ENCODE results near the gene TOB2. TPM values are rescaled to one million over a fixed set of nuclear protein-coding genes. Genes with fewer than 3 reads are reported as not detected.
"Not testable (repeated sequence)": the region's sequence is repeated elsewhere in the genome, so short reads cannot be mapped to it uniquely, and the experiment has no call there.

Gene TOB2
- total RNA-seq, 2 experiments from 2014 or later = 27.0 to 28.5 TPM

- DNase-seq = peak; percentile 54
- Mint-ChIP-seq H3K9me3 (no peaks in the 10 kb centered on the region), H3K4me1 (ENCODE audit: low read depth) (peaks cover 20% of the 10 kb centered on the region), H3K36me3 (ENCODE audit: low read depth) (peaks cover 23% of the 10 kb centered on the region), H3K27ac (peak overlapping the region; percentile 91), H3K27me3 (no peaks in the 10 kb centered on the region), H3K4me3 (peak overlapping the region; percentile 90)
- POLR2A ChIA-PET = interaction anchor here (0.6 to 14.3 kb wide), 17 partner anchors 10 to 174 kb away, joined by 3 to 238 read pairs (median 6); partner anchors contain the start of genes ACO2, DESI1, PHF5A and PMM1
- no peak for TF ChIP-seq CTCF (IDR thresholded peaks at IDR 0.05)
- intact Hi-C loops (cut with micrococcal nuclease) = no loop called here
- CTCF ChIA-PET = interaction anchor here (0.8 to 2.6 kb wide), 6 partner anchors 10 to 55 kb away, joined by 3 to 17 read pairs (median 3); no protein-coding TSS in a partner anchor
- ATAC-seq = no peak
Measured at GRCh38 chr22:41445129-41446056, 1.2 kb downstream of the TOB2 start.

- peaks cover 23% of the 10 kb centered on the region for H3K36me3 Mint-ChIP-seq (ENCODE audit: low read depth)
- DNase-seq (peak; percentile 94), ATAC-seq (peak; percentile 57)
- no peaks in the 10 kb centered on the region for H3K27me3 Mint-ChIP-seq
- ChIA-PET CTCF (interaction anchor here (0.8 to 2.6 kb wide), 3 partner anchors 21 to 41 kb away, joined by 3 to 17 read pairs (median 9); partner anchors contain the start of genes ACO2 and PHF5A), POLR2A (interaction anchor here (0.7 to 14.3 kb wide), 10 partner anchors 9 to 175 kb away, joined by 3 to 238 read pairs (median 5); partner anchors contain the start of genes ACO2, PHF5A and TEF)
- intact Hi-C loops (cut with micrococcal nuclease) = no loop called here
- H3K4me1 Mint-ChIP-seq (ENCODE audit: low read depth) = peaks cover 22% of the 10 kb centered on the region
- H3K9me3 Mint-ChIP-seq = no peaks in the 10 kb centered on the region
- H3K4me3 Mint-ChIP-seq = peak overlapping the region; percentile 90
- H3K27ac Mint-ChIP-seq = peak overlapping the region; percentile 91
- TF ChIP-seq CTCF (IDR thresholded peaks at IDR 0.05) = no peak
Measured at GRCh38 chr22:41444360-41445128, 2.1 kb downstream of the TOB2 start.

GRCh38 chr22:41442240-41442792, 4.3 kb downstream of the TOB2 start:
- Mint-ChIP-seq H3K4me1 (ENCODE audit: low read depth) (peaks cover 20% of the 10 kb centered on the region), H3K27ac (peak overlapping the region; percentile 30), H3K36me3 (ENCODE audit: low read depth) (peaks cover 26% of the 10 kb centered on the region), H3K4me3 (no peak overlapping the region), H3K9me3 (no peaks in the 10 kb centered on the region), H3K27me3 (no peaks in the 10 kb centered on the region)
- intact Hi-C loops (cut with micrococcal nuclease) = no loop called here
- TF ChIP-seq CTCF (IDR thresholded peaks at IDR 0.05) = no peak
- ChIA-PET POLR2A (interaction anchor here (0.7 to 8.0 kb wide), 5 partner anchors 15 to 27 kb away, joined by 3 to 53 read pairs (median 4); partner anchors contain the start of genes ACO2 and PHF5A), CTCF (interaction anchor here (0.7 to 2.2 kb wide), 3 partner anchors 27 to 39 kb away, joined by 3 to 9 read pairs (median 3); partner anchors contain the start of genes ACO2 and PHF5A)
- ATAC-seq (no peak), DNase-seq (no peak)

GRCh38 chr22:41440511-41440910, 6.1 kb downstream of the TOB2 start:
- POLR2A ChIA-PET = interaction anchor here (0.6 kb wide), 1 partner anchor 243 kb away, joined by 3 read pairs; no protein-coding TSS in a partner anchor
- Mint-ChIP-seq H3K36me3 (ENCODE audit: low read depth) (peaks cover 35% of the 10 kb centered on the region), H3K4me1 (ENCODE audit: low read depth) (peaks cover 24% of the 10 kb centered on the region)
- ATAC-seq; CTCF ChIA-PET; H3K27me3 Mint-ChIP-seq; DNase-seq; H3K4me3 Mint-ChIP-seq; H3K27ac Mint-ChIP-seq; intact Hi-C loops (cut with micrococcal nuclease); H3K9me3 Mint-ChIP-seq: not testable (repeated sequence)

- H3K36me3 Mint-ChIP-seq (ENCODE audit: low read depth) = peaks cover 23% of the 10 kb centered on the region
Measured at GRCh38 chr22:41437198-41437597, 9.4 kb downstream of the TOB2 start.

More at GRCh38 chr22:41437198-41437597, 9.4 kb downstream of the TOB2 start:
- ATAC-seq = no peak
- POLR2A ChIA-PET = interaction anchor here (0.6 to 3.6 kb wide), 5 partner anchors 9 to 151 kb away, joined by 3 to 23 read pairs (median 6); partner anchors contain the start of genes ACO2, PHF5A, RANGAP1 and TOB2
- Mint-ChIP-seq H3K4me3 (no peak overlapping the region), H3K9me3 (no peaks in the 10 kb centered on the region), H3K27ac (no peak overlapping the region), H3K4me1 (ENCODE audit: low read depth) (peaks cover 17% of the 10 kb centered on the region), H3K27me3 (no peaks in the 10 kb centered on the region)
- CTCF ChIA-PET = interaction anchor here (1.1 to 1.8 kb wide), 2 partner anchors 33 to 90 kb away, joined by 3 to 8 read pairs; no protein-coding TSS in a partner anchor
- intact Hi-C loops (cut with micrococcal nuclease) = no loop called here
- DNase-seq = no peak
- TF ChIP-seq CTCF (IDR thresholded peaks at IDR 0.05) = no peak
